ENCODE results near the gene TRIM7. TPM values are rescaled to one million over a fixed set of nuclear protein-coding genes. Genes with fewer than 3 reads are reported as not detected.

Gene TRIM7
- total and polyA plus RNA-seq, 2 experiments from 2014 or later = 0.53 to 0.56 TPM

DNA sequence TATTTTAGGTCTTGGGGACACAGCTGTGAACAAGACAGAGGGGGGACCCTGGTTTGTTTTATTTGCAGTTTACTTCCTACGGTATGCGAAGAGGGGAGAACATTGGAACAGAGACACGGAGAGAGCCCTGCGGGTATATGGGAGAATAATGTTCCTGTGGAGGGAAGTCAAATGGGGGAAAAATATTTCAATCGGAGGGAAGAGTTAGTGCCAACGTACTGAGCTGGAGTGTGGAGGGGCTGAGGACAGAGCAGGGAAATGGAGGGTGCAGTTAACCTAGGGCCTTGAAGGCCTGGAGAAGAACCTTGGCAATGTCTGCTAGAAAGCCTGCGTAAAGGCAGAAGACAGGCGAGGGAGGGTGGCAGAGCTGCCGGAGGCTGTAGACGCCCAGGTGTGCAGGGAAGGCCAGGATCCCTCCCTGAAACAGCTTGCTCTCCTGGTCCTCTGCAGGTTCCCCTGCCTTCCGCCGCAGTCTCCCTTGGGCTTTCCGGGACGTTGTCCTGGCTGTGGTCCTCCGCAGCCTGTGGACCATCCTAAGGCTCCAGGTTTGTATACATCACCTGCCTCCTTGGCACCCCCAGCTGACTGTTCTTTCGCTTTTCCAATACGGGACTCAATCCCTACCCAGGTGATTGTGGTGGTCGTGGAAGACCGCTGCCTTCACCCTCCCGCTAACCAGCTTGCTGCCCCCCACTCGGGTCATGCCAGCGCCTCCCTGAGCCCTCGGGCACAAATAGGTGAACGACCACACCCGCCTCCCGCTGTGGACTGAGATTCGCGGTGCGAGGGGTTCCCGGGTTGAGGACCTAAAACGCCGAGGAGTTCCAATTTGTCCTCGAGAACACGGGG lies 40.7 kb upstream of the TRIM7 start:
- Histone ChIP-seq H3K27ac (ENCODE audit: low read depth) (peak overlapping the region; percentile 99; the same call in 1 of the 2 replicates), H2AFZ (peak overlapping the region; percentile 89), H3K9me2 (ENCODE audit: insufficient read depth) (no peaks in the 10 kb centered on the region), H3F3A (replicated peaks; ENCODE audit: low read depth) (peaks cover 41% of the 10 kb centered on the region), H3K4me2 (peak overlapping the region; percentile 96), H3K4me3 (peak overlapping the region; percentile 100), H3K36me3 (ENCODE audit: insufficient read depth) (peaks cover 29% of the 10 kb centered on the region), H3K27me3 (ENCODE audit: insufficient read depth) (no peaks in the 10 kb centered on the region), H3K79me2 (replicated peaks; ENCODE audit: insufficient read depth) (peaks cover 85% of the 10 kb centered on the region), H3K4me1 (ENCODE audit: insufficient read depth) (peaks cover 44% of the 10 kb centered on the region), H4K20me1 (replicated peaks; ENCODE audit: insufficient read depth) (peaks cover 52% of the 10 kb centered on the region)
- Mint-ChIP-seq H3K9me3 (peaks cover 10% of the 10 kb centered on the region; the same call in 2 of the 3 replicates), H3K4me1 (peaks cover 45% of the 10 kb centered on the region), H3K4me3 (peak overlapping the region; percentile 90), H3K27ac (peak overlapping the region; percentile 88), H3K36me3 (ENCODE audit: low read depth) (peaks cover 70% of the 10 kb centered on the region), H3K27me3 (ENCODE audit: insufficient read depth, low read depth, poor library complexity) (peaks cover 42% of the 10 kb centered on the region)
- DNase-seq (ENCODE audit: low spot score) (no peak), ATAC-seq (peak; percentile 3)
- TF ChIP-seq EZH2 (IDR thresholded peaks at IDR 0.05; ENCODE audit: low read depth, unreplicated experiment) (no peak), POLR2AphosphoS5 (IDR thresholded peaks at IDR 0.05; ENCODE audit: low read depth) (no peak), ZNF114 (CRISPR knock-in tag; IDR thresholded peaks at IDR 0.05) (no peak), CREB1 (CRISPR knock-in tag; IDR thresholded peaks at IDR 0.05; ENCODE audit: low read depth) (no peak), JUNB (IDR thresholded peaks at IDR 0.05; ENCODE audit: unreplicated experiment) (no peak), STAT1 (IDR thresholded peaks at IDR 0.05; ENCODE audit: unreplicated experiment) (no peak), ZNF331 (CRISPR knock-in tag; IDR thresholded peaks at IDR 0.05; ENCODE audit: low read depth) (no peak), NANOG (IDR thresholded peaks at IDR 0.05; ENCODE audit: borderline replicate concordance) (no peak)
- TF ChIP-seq, protein P1, sequence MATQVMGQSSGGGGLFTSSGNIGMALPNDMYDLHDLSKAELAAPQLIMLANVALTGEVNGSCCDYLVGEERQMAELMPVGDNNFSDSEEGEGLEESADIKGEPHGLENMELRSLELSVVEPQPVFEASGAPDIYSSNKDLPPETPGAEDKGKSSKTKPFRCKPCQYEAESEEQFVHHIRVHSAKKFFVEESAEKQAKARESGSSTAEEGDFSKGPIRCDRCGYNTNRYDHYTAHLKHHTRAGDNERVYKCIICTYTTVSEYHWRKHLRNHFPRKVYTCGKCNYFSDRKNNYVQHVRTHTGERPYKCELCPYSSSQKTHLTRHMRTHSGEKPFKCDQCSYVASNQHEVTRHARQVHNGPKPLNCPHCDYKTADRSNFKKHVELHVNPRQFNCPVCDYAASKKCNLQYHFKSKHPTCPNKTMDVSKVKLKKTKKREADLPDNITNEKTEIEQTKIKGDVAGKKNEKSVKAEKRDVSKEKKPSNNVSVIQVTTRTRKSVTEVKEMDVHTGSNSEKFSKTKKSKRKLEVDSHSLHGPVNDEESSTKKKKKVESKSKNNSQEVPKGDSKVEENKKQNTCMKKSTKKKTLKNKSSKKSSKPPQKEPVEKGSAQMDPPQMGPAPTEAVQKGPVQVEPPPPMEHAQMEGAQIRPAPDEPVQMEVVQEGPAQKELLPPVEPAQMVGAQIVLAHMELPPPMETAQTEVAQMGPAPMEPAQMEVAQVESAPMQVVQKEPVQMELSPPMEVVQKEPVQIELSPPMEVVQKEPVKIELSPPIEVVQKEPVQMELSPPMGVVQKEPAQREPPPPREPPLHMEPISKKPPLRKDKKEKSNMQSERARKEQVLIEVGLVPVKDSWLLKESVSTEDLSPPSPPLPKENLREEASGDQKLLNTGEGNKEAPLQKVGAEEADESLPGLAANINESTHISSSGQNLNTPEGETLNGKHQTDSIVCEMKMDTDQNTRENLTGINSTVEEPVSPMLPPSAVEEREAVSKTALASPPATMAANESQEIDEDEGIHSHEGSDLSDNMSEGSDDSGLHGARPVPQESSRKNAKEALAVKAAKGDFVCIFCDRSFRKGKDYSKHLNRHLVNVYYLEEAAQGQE (IDR thresholded peaks at IDR 0.05; ENCODE audit: unreplicated experiment) = no peak
- TF ChIP-seq, protein P2, sequence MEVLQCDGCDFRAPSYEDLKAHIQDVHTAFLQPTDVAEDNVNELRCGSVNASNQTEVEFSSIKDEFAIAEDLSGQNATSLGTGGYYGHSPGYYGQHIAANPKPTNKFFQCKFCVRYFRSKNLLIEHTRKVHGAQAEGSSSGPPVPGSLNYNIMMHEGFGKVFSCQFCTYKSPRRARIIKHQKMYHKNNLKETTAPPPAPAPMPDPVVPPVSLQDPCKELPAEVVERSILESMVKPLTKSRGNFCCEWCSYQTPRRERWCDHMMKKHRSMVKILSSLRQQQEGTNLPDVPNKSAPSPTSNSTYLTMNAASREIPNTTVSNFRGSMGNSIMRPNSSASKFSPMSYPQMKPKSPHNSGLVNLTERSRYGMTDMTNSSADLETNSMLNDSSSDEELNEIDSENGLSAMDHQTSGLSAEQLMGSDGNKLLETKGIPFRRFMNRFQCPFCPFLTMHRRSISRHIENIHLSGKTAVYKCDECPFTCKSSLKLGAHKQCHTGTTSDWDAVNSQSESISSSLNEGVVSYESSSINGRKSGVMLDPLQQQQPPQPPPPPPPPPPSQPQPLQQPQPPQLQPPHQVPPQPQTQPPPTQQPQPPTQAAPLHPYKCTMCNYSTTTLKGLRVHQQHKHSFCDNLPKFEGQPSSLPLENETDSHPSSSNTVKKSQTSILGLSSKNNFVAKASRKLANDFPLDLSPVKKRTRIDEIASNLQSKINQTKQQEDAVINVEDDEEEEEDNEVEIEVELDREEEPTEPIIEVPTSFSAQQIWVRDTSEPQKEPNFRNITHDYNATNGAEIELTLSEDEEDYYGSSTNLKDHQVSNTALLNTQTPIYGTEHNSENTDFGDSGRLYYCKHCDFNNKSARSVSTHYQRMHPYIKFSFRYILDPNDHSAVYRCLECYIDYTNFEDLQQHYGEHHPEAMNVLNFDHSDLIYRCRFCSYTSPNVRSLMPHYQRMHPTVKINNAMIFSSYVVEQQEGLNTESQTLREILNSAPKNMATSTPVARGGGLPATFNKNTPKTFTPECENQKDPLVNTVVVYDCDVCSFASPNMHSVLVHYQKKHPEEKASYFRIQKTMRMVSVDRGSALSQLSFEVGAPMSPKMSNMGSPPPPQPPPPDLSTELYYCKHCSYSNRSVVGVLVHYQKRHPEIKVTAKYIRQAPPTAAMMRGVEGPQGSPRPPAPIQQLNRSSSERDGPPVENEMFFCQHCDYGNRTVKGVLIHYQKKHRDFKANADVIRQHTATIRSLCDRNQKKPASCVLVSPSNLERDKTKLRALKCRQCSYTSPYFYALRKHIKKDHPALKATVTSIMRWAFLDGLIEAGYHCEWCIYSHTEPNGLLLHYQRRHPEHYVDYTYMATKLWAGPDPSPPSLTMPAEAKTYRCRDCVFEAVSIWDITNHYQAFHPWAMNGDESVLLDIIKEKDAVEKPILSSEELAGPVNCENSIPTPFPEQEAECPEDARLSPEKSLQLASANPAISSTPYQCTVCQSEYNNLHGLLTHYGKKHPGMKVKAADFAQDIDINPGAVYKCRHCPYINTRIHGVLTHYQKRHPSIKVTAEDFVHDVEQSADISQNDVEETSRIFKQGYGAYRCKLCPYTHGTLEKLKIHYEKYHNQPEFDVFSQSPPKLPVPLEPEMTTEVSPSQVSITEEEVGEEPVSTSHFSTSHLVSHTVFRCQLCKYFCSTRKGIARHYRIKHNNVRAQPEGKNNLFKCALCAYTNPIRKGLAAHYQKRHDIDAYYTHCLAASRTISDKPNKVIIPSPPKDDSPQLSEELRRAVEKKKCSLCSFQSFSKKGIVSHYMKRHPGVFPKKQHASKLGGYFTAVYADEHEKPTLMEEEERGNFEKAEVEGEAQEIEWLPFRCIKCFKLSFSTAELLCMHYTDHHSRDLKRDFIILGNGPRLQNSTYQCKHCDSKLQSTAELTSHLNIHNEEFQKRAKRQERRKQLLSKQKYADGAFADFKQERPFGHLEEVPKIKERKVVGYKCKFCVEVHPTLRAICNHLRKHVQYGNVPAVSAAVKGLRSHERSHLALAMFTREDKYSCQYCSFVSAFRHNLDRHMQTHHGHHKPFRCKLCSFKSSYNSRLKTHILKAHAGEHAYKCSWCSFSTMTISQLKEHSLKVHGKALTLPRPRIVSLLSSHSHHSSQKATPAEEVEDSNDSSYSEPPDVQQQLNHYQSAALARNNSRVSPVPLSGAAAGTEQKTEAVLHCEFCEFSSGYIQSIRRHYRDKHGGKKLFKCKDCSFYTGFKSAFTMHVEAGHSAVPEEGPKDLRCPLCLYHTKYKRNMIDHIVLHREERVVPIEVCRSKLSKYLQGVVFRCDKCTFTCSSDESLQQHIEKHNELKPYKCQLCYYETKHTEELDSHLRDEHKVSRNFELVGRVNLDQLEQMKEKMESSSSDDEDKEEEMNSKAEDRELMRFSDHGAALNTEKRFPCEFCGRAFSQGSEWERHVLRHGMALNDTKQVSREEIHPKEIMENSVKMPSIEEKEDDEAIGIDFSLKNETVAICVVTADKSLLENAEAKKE (CRISPR knock-in tag; IDR thresholded peaks at IDR 0.05) = no peak
- TF ChIP-seq, protein P3, sequence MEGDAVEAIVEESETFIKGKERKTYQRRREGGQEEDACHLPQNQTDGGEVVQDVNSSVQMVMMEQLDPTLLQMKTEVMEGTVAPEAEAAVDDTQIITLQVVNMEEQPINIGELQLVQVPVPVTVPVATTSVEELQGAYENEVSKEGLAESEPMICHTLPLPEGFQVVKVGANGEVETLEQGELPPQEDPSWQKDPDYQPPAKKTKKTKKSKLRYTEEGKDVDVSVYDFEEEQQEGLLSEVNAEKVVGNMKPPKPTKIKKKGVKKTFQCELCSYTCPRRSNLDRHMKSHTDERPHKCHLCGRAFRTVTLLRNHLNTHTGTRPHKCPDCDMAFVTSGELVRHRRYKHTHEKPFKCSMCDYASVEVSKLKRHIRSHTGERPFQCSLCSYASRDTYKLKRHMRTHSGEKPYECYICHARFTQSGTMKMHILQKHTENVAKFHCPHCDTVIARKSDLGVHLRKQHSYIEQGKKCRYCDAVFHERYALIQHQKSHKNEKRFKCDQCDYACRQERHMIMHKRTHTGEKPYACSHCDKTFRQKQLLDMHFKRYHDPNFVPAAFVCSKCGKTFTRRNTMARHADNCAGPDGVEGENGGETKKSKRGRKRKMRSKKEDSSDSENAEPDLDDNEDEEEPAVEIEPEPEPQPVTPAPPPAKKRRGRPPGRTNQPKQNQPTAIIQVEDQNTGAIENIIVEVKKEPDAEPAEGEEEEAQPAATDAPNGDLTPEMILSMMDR (conservative IDR thresholded peaks at IDR 0.05; ENCODE audit: low read depth in 2 of 2) = no peak
